Coronary artery (tissue), 2 donors: ENCODE measurements around the gene HPS6.
"Not testable (repeated sequence)": the region's sequence is repeated elsewhere in the genome, so short reads cannot be mapped to it uniquely, and the experiment has no call there.

ENCODE experiments used
- DNase-seq: peaks from one replicate; pipeline ENCODE4 v3.0.0-alpha.2; 2017; ENCODE audit warnings: low spot score
- H3K27ac ChIP-seq, 2 donors: fragments of 200-600 bp; sonication (generic); one replicate each; pipeline ENCODE4 v1.5.1; 2016 to 2019
- H3K4me3 ChIP-seq: fragments of 200-600 bp; sonication (generic); 2 replicates; pipeline ENCODE4 v1.5.1; 2016; ENCODE audit warnings: mild to moderate bottlenecking, moderate library complexity
- TF ChIP-seq, protein P1 (sequence below): fragments of 200-600 bp; sonication (generic); IDR thresholded peaks from one replicate; pipeline ENCODE4 v1.5.1; 2019; ENCODE audit warnings: antibody characterized with exemption

The HPS6 gene

DNA sequence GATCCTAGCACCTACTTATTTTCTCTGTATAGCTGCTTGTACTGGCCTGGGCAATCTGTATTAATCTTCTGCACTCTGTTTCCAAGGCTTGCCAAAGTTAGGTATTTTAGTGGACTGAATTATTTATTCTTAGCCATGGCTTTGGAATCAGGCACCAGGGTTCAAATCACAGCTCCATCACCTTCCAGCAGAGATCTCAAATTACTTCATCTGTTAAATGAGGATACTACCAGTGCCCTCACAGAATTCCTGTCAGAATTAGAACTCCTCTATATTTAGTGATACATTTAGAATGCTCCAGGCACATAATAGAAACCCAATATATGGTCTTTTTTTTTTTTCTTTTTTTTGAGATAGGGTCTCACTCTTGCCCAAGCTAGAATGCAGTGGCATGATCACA lies 26.7 kb upstream of the HPS6 start:
- H3K4me3 ChIP-seq = no peak overlapping the region
- H3K27ac ChIP-seq = no peak overlapping the region
- TF ChIP-seq, protein P1, sequence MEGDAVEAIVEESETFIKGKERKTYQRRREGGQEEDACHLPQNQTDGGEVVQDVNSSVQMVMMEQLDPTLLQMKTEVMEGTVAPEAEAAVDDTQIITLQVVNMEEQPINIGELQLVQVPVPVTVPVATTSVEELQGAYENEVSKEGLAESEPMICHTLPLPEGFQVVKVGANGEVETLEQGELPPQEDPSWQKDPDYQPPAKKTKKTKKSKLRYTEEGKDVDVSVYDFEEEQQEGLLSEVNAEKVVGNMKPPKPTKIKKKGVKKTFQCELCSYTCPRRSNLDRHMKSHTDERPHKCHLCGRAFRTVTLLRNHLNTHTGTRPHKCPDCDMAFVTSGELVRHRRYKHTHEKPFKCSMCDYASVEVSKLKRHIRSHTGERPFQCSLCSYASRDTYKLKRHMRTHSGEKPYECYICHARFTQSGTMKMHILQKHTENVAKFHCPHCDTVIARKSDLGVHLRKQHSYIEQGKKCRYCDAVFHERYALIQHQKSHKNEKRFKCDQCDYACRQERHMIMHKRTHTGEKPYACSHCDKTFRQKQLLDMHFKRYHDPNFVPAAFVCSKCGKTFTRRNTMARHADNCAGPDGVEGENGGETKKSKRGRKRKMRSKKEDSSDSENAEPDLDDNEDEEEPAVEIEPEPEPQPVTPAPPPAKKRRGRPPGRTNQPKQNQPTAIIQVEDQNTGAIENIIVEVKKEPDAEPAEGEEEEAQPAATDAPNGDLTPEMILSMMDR = no peak
- no peak for DNase-seq

DNA sequence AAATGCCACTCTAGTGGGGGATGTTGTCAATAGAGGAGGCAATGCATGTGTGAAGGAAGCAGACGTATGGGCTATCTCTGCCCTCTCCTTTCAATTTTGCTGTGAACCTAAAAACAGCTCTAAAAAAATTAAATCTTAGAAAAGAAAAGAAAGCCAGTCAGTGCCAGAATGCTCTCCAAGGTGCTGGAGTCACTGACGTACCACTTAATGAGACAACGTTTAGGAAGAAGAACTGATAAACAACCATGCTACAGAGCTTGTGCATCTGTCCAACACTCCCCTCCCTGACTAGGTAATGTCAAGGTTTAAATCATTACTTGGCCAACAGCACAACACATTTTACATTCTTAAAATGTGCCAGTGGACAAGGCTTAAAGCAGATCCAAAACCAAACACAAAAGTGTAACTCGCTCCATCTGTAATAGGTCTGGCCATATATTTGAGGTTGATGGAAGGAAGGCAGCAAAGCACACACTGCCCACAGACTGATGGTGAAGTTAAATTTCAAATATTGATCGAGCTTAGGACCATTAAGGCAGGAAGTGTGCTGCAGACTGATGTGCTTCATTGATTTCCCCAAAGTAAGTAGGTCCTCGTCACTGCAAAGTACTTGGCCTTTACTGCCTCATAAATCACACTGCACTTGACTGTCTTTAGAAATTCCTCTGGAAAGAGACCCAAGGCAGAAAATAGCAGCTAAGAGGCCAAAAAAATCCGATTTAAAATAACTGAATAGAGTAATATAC lies 24.7 kb upstream of the HPS6 start:
- DNase-seq = no peak
- TF ChIP-seq, protein P1 = no peak

DNA sequence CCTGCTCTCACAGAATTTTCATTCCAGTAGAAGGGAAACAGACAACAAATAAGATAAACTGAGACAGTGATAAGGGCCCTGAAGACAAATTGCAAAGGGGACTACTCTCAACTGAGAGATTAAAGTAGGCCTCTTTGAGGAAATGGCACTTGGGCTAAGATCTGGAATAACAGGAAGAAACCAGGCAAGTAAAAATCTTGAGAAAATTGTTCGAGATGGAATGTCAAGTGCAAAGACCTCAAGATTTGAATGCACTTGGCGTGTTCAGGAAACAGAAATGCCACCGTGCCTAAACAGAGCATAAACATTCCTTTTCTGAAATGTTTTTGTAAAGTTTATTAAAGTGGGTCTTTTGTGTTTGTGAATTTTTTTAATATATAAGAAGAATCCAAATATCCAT lies 19.9 kb upstream of the HPS6 start:
- DNase-seq = no peak
- no peak overlapping the region for H3K27ac ChIP-seq
- TF ChIP-seq, protein P1 = no peak
- H3K4me3 ChIP-seq = no peak overlapping the region

More for the DNA sequence above, 24.7 kb upstream of the HPS6 start:
- no peak overlapping the region for H3K4me3 ChIP-seq
- H3K27ac ChIP-seq = no peak overlapping the region

DNA sequence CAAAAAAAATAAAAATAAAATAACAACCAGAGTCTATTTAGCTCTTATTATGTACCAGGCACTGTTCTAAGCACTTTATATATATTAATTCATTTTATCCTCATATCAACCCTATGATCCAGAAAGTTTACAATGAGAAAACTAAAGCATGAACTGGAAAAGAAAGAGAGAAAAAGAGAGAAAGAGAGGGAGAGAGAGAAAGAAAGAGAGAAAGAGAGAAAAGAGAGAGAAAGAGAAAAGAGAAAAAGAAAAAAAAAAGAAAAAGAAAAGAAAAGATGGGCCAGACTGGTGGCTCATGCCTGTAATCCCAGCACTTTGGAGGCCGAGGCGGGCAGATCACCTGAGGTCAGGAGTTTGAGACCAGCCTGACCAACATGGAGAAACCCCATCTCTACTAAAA lies 19.1 kb upstream of the HPS6 start:
- no peak overlapping the region for H3K4me3 ChIP-seq
- no peak for DNase-seq
- TF ChIP-seq, protein P1 = no peak
- no peak overlapping the region for H3K27ac ChIP-seq

DNA sequence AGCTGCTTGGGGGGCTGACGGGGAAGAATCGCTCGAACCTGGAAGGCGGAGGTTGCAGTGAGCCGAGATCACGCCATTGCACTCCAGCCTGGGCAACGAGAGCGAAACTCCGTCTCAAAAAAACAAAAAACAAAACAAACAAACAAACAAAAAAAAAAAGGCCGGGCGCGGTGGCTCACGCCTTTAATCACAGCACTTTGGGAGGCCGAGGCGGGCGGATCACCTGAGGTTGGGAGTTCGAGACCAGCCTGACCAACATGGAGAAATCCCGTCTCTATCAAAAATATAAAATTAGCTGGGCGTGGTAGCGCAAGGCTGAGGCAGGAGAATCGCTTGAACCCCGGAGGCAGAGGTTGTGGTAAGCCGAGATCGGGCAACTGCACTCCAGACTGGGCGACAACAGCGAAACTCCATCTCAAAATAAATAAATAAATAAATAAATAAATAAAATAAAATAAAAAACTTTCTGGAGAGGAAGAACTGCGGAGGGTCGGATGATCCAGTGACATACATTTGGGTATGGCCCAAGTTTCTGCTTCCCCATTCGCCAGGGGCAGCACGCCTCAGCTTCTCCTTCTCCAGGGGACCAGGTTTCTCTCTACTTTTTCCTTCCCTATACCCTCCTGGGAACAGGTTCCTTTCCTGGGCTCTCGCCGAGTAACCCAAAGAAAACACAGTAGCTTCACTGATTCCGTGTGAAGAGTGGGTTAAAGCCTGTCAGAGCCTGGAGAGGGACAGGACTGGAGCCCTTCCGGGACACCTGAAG lies 10.1 kb upstream of the HPS6 start:
- not testable (repeated sequence) for DNase-seq
- peak overlapping the region; percentile 79 for H3K4me3 ChIP-seq
- peak overlapping the region; percentile 96 for H3K27ac ChIP-seq

DNA sequence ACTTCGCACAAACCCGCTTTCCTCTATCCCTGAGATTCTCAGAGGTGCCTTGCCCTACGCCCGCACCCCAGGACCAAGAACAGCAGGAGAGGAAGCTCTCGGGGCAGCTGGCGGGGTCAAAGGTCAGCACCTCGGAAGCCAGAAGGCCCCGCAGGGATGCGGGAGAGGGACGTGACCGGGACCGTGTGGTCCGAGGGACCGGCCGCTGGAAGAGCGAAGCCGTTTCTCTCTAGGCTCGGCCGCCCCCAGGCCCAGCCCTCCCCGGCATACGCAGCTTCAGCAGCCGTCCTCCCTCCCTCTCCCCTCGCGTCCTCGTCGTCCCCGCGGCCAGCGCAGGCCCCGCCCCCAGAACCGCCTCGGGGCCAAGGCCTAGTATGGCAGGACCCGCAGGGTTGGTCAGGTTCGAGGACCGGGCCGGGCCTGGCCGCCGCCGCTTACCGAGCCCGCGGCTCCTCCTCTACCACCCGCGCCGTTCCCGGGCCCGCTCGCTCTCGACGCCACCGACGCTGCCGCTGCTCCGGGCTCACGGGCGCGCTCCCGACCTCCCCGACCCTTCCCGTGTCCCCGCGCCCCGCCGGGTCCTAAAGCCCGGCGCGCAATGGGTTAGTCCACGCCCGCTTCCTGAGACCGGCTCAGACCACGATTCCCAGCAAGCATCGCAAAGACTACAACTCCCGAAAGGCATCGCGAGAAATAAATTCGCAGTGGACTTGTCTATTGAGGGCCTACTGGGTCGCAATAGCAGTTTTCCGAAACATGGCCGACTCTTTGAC lies 9.3 kb upstream of the HPS6 start, which contains the start of gene ARMH3:
ARMH3 (minus strand) TSS at position 527 of the 773 bp plus-strand sequence. CDS start 16,059 bp downstream, outside the sequence.
- Histone ChIP-seq H3K27ac (peak within 1 kb of the TSS; percentile 96), H3K4me3 (peak within 1 kb of the TSS; percentile 79)
- TF ChIP-seq, protein P1 = no peak
- peak; percentile 95 for DNase-seq

DNA sequence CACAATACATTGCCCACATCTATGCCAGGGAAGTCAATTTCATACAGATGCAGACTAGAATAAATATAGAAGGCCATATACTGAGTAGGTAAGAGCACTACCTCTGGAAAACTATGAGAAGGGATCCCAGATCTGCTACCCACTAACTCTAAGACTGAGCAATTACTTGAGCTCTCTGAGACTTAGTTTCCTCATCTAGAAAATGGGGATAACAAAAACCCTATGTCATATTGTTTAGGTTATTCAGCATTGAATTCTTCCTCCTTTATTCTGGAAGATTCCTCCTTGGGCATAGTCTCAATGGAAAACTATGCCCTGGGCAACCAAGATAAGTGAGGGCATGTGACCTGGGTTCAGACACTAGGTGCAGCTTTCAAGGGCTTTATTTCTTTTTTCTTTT lies 5.2 kb upstream of the HPS6 start:
- Histone ChIP-seq H3K27ac (no peak overlapping the region), H3K4me3 (no peak overlapping the region)
- no peak for DNase-seq
- TF ChIP-seq, protein P1 = no peak
